Spleen (tissue), 7 donors: ENCODE results near the gene FAM110D.

Experiments
- CTCF ChIP-seq, 11 experiments: fragments of 200-600 bp in 7 of 11; fragments of 450-650 bp in 4 of 11; sonication (generic) in 4 of 11; IDR thresholded peaks in 8 of 11; conservative IDR thresholded peaks in 3 of 11; 1 replicate in 7 of 11; 2 replicates in 4 of 11; pipeline versions ENCODE4 v1.4.0 to v1.8.0; 2016 to 2021; ENCODE audit warnings: antibody characterized with exemption in 11 of 11, inconsistent platforms in 4 of 11, mild to moderate bottlenecking in 1 of 11
- POLR2A ChIP-seq, 3 donors: fragments of 450-650 bp; IDR thresholded peaks; one replicate each; pipeline ENCODE4 v1.5.1; 2017; ENCODE audit warnings: antibody characterized with exemption in 3 of 3, mild to moderate bottlenecking in 1 of 3
- donor health status: DM: no; HTN: no; CAD: no; lungs with moderate emphysema.
- donor health status: DM: no; HTN: no; CAD: no.
- donor health status: DM: no; HTN: no; CAD: no.

GRCh38 chr1:26162220-26162709, 3.4 kb downstream of the FAM110D start:
- TF ChIP-seq CTCF (IDR thresholded peaks at IDR 0.05 in 8 of 11, conservative IDR thresholded peaks at IDR 0.05 in 3 of 11), result no peak
- no peak for TF ChIP-seq POLR2A (IDR thresholded peaks at IDR 0.05)
